K562 (cell line): Measurements from ENCODE around the gene GABRD. TPM values are rescaled to one million over a fixed set of nuclear protein-coding genes. Genes with fewer than 3 reads are reported as not detected.
A peak's percentile ranks its signal among the peaks of the same experiment; 100 is the strongest.

Experiments
- ATAC-seq: fragments of 200-7000 bp; cut with Tn5 transposase; 3 replicates; pipeline ENCODE4 v1.9.1; 2020; ENCODE audit warnings: moderate library complexity
- BruUV-seq: library from RNA; stranded (reverse); fragments of 400-500 nt; replicated peaks from 2 replicates; lab custom pipeline; 2021; lab: Mats Ljungman, UMichigan
- CTCF ChIA-PET: fragments of 300-600 bp; formaldehyde crosslinking; extraction: SDS; loops from one replicate; lab custom pipeline; 2021; ENCODE audit warnings: low intra/inter-chr PET ratio; lab: Yijun Ruan, JAX
- POLR2A ChIA-PET: fragments of 300-600, 350-650 bp; sonication (Branson Sonifier 250); formaldehyde crosslinking; extraction: SDS; loops from one replicate; lab custom pipeline; 2021; ENCODE audit warnings: antibody characterized with exemption, inconsistent platforms; lab: Yijun Ruan, JAX
- DNase-seq, 4 experiments: peaks; one replicate each; pipeline versions ENCODE4 v3.0.0 to v3.0.0-alpha.2; 2011 to 2018; ENCODE audit warnings: low spot score in 3 of 4, mixed read lengths in 3 of 4; ENCODE audit errors: extremely low read depth in 1 of 4
- FAIRE-seq: peaks from 2 replicates; lab custom pipeline; 2011; peaks lifted over from hg19 to GRCh38; lab: Jason Lieb, UNC
- H2AFZ ChIP-seq: 2 replicates; pipeline ENCODE4 v1.6.0; 2011; ENCODE audit warnings: low read depth, low read length, control low read depth, inconsistent platforms
- H3K27ac ChIP-seq: fragments of 200-600 bp; 3 replicates; pipeline ENCODE4 v1.8.0; 2011; ENCODE audit warnings: low read depth, mild to moderate bottlenecking, control low read depth, inconsistent platforms, low read length, moderate library complexity, mixed read lengths; ENCODE audit errors: extremely low read depth
- H3K27me3 ChIP-seq, 2 experiments: fragments of 300-600 bp in 1 of 2; 2 replicates in 1 of 2; 3 replicates in 1 of 2; pipeline versions ENCODE4 v1.6.0 to v1.8.0; 2011; ENCODE audit warnings: inconsistent platforms in 2 of 2, low read length in 2 of 2, mild to moderate bottlenecking in 1 of 2, mixed read lengths in 1 of 2, moderate library complexity in 1 of 2; ENCODE audit not compliant: control insufficient read depth in 2 of 2, insufficient read depth in 2 of 2
- H3K36me3 ChIP-seq: fragments of 300-600 bp; 3 replicates; pipeline ENCODE4 v1.8.0; 2011; ENCODE audit warnings: mild to moderate bottlenecking, low read length, inconsistent platforms; ENCODE audit not compliant: control insufficient read depth, insufficient read depth
- H3K4me1 ChIP-seq, 2 experiments: fragments of 200-600 bp in 1 of 2; replicated peaks in 1 of 2; 2 replicates in 1 of 2; 3 replicates in 1 of 2; pipeline versions ENCODE4 v1.5.1 to v1.8.0; 2011; ENCODE audit warnings: inconsistent platforms in 2 of 2, low read length in 2 of 2, mild to moderate bottlenecking in 1 of 2, mixed read lengths in 1 of 2, moderate library complexity in 1 of 2; ENCODE audit not compliant: control insufficient read depth in 2 of 2, insufficient read depth in 2 of 2
- H3K4me2 ChIP-seq: 2 replicates; pipeline ENCODE4 v1.6.1; 2011; ENCODE audit warnings: low read length, control low read depth, inconsistent platforms, mixed read lengths; ENCODE audit not compliant: insufficient read depth
- H3K4me3 ChIP-seq: fragments of 200-600 bp; sonication (generic), shearing (Covaris generic); 2 replicates; pipeline ENCODE4 v1.5.1; 2016; ENCODE audit warnings: control low read depth, inconsistent platforms
- H3K79me2 ChIP-seq: fragments of 200-600 bp; 3 replicates; pipeline ENCODE4 v1.8.0; 2011; ENCODE audit warnings: low read length, inconsistent platforms; ENCODE audit not compliant: control insufficient read depth, insufficient read depth
- H3K9ac ChIP-seq, 2 experiments: 2 replicates each; pipeline versions ENCODE4 v1.6.0 to v1.6.1; 2011; ENCODE audit warnings: low read depth in 2 of 2, low read length in 2 of 2, control low read depth in 1 of 2, inconsistent platforms in 1 of 2, mild to moderate bottlenecking in 1 of 2, mixed read lengths in 1 of 2; ENCODE audit not compliant: insufficient read depth in 1 of 2
- H3K9me1 ChIP-seq: one replicate; pipeline ENCODE4 v1.6.0; 2011; ENCODE audit warnings: inconsistent platforms, mild to moderate bottlenecking, low read length, moderate library complexity; ENCODE audit not compliant: control insufficient read depth, insufficient read depth
- H3K9me3 ChIP-seq: replicated peaks from 2 replicates; pipeline ENCODE4 v1.5.1; 2011; ENCODE audit warnings: low read depth, low read length, inconsistent platforms; ENCODE audit not compliant: control insufficient read depth, insufficient read depth
- H4K20me1 ChIP-seq: replicated peaks from 2 replicates; pipeline ENCODE4 v1.6.1; 2011; ENCODE audit warnings: low read length, inconsistent platforms, mixed read lengths; ENCODE audit not compliant: control insufficient read depth, insufficient read depth
- MGA ChIP-seq: fragments of 450-650 bp; IDR thresholded peaks from 2 replicates; pipeline ENCODE4 v1.6.1; 2016; ENCODE audit warnings: mild to moderate bottlenecking, moderate library complexity
- PRMT5 ChIP-seq: sonication (generic); formaldehyde crosslinking; IDR thresholded peaks from 2 replicates; pipeline ENCODE4 v1.5.0; 2020; ENCODE audit warnings: missing genetic modification reagents
- ZNF175 ChIP-seq: fragments of 200-800 bp; sonication (Bioruptor generic); IDR thresholded peaks from 2 replicates; pipeline ENCODE4 v1.6.1; 2016; ENCODE audit warnings: low read depth, mild to moderate bottlenecking, missing genetic modification characterization, missing compliant biosample characterization
- WGBS: fragments of 100-300 bp; shearing (Covaris generic); methylation state at CpG from one replicate; pipeline ENCODE4 v1.1.6; 2016; ENCODE audit warnings: low coverage, mixed read lengths; ENCODE audit not compliant: insufficient coverage; ENCODE audit errors: missing lambda C conversion rate; 5-methylcytosine and 5-hydroxymethylcytosine counted together
- in situ Hi-C: fragments of 300-500 bp; cut with MboI; formaldehyde crosslinking; loops from 4 replicates; pipeline ENCODE4 v1.15.0; 2018; ENCODE audit warnings: inconsistent platforms, mixed read lengths
- intact Hi-C: fragments of 100-400 bp; cut with micrococcal nuclease; formaldehyde crosslinking; loops from 2 replicates; pipeline ENCODE4 v1.14.2; 2022
- polyA plus RNA-seq, 8 experiments: library from polyadenylated mRNA; depleted of rRNA in 4 of 8; stranded (reverse) in 5 of 8; unstranded in 3 of 8; fragments of >200 nt; fragmentation: Nextera tagmentation in 2 of 8; fragmentation: Illumina TruSeq in 1 of 8; extraction: Ambion mirVana in 2 of 8; extraction: Trizol in 1 of 8; gene quantifications; 2 replicates each; pipeline versions ENCODE4 v1.2.1 to v1.2.3, GENCODE V29; 2011 to 2014; ENCODE audit warnings: inconsistent platforms in 1 of 8, missing spikeins in 1 of 8
- total RNA-seq, 7 experiments: library from RNA; depleted of rRNA in 6 of 7; stranded (reverse); fragments of >200 nt in 6 of 7; fragmentation: Illumina TruSeq in 2 of 7; extraction: Trizol in 2 of 7; gene quantifications; 2 replicates each; pipeline versions ENCODE4 v1.2.1 to v1.2.3, GENCODE V29; 2011 to 2021; ENCODE audit warnings: low replicate concordance in 1 of 7

Gene GABRD
- total and polyA plus RNA-seq, 9 of the 15 experiments (the other 6 are each of a cell fraction or from before 2014, with no cell fraction given), result 0.07 TPM; not detected in 8

DNA sequence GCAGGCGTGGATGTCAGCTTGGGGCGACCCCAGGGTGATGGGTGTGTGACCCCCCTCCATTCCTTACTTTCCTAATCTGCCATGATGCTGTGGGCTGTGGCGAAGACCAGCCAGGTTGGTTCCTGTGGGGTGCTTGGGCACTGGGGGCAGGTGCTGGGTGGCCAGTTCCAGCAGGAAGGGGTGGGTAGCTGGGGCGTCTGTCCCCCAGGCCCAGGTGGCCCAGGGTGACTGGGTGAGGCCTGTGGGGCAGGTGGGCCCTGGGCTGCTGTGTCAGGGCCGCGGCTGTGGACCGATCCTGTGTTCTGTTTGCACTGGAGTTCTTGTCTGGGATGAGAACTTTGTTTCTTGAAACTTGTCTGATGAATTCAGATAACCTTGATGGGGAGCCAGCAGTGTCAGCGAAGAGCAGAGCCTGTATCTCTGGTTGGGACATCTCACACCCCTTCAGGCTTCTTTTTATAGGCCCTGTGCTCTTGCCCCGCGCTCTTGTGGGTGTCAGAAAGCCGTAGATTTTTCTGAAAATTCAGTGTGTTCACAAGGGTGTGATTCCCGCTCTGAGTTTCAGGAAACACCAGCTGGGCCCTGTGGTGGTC lies 34.7 kb downstream of the GABRD start:
- Histone ChIP-seq H3K9me3 (no peaks in the 10 kb centered on the region), H3K36me3 (no peaks in the 10 kb centered on the region), H2AFZ (no peak overlapping the region), H3K9me1 (peaks cover 7% of the 10 kb centered on the region), H4K20me1 (no peaks in the 10 kb centered on the region), H3K9ac (peak overlapping the region in 1 of 2 experiments; percentile 48; a peak in 1 of 4 replicates), H3K27ac (no peak overlapping the region), H3K27me3 (peaks cover 3 to 49% of the 10 kb centered on the region in 2 experiments; a peak in 4 of 5 replicates), H3K4me1 (peaks cover 0 to 45% of the 10 kb centered on the region in 2 experiments; a peak in 2 of 5 replicates), H3K4me3 (no peak overlapping the region), H3K79me2 (no peaks in the 10 kb centered on the region), H3K4me2 (no peak overlapping the region)
- DNase-seq (no peak), ATAC-seq (no peak), FAIRE-seq (peak; percentile 46)
- ChIA-PET POLR2A (interaction anchor here (0.6 kb wide), 1 partner anchor 9 kb away, joined by 3 read pairs; no protein-coding TSS in a partner anchor), CTCF (no interaction called here)
- intact Hi-C loops (no loop called here), in situ Hi-C loops (no loop called here)
- BruUV-seq, result no TSS peak
- TF ChIP-seq ZNF175 (CRISPR knock-in tag), result no peak
- no peak for TF ChIP-seq PRMT5
- WGBS, result 20% methylated on average over 12 of the region's 12 CpGs

- in situ Hi-C loops, result no loop called here
- TF ChIP-seq MGA, result no peak
These were observed 35.4 kb downstream of the GABRD start for GRCh38 chr1:2054560-2054959.

More at GRCh38 chr1:2054560-2054959, 35.4 kb downstream of the GABRD start:
- Histone ChIP-seq H2AFZ (no peak overlapping the region), H3K4me2 (no peak overlapping the region), H3K4me1 (peaks cover 0 to 45% of the 10 kb centered on the region in 2 experiments; a peak in 2 of 5 replicates), H4K20me1 (no peaks in the 10 kb centered on the region), H3K9ac (no peak overlapping the region; a peak in 1 of 4 replicates), H3K4me3 (no peak overlapping the region), H3K9me1 (peaks cover 7% of the 10 kb centered on the region), H3K27ac (no peak overlapping the region), H3K36me3 (no peaks in the 10 kb centered on the region), H3K9me3 (no peaks in the 10 kb centered on the region), H3K27me3 (peaks cover 8 to 49% of the 10 kb centered on the region in 2 experiments; a peak in 4 of 5 replicates), H3K79me2 (no peaks in the 10 kb centered on the region)
- no peak for FAIRE-seq
- POLR2A ChIA-PET, result no interaction called here
- intact Hi-C loops, result no loop called here
- no peak for DNase-seq
- no TSS peak for BruUV-seq
- no peak for ATAC-seq
- CTCF ChIA-PET, result interaction anchor here (0.6 kb wide), 1 partner anchor 14 kb away, joined by 4 read pairs; no protein-coding TSS in a partner anchor
- 32% methylated on average over 22 of the region's 22 CpGs for WGBS
